H54 (cell line): ENCODE results near the gene SUPT3H.
A peak's percentile ranks its signal among the peaks of the same experiment; 100 is the strongest.

Source experiments
- DNase-seq: peaks from one replicate; pipeline ENCODE4 v3.0.0; 2011; ENCODE audit warnings: low spot score, mixed read lengths; ENCODE audit not compliant: insufficient read length
- FAIRE-seq: peaks from 3 replicates; lab custom pipeline; 2011; peaks lifted over from hg19 to GRCh38; lab: Jason Lieb, UNC
- POLR2A ChIP-seq: IDR thresholded peaks from 2 replicates; pipeline ENCODE4 v1.6.1; 2011; ENCODE audit warnings: low read depth, mild to moderate bottlenecking, low read length

The SUPT3H gene

DNA sequence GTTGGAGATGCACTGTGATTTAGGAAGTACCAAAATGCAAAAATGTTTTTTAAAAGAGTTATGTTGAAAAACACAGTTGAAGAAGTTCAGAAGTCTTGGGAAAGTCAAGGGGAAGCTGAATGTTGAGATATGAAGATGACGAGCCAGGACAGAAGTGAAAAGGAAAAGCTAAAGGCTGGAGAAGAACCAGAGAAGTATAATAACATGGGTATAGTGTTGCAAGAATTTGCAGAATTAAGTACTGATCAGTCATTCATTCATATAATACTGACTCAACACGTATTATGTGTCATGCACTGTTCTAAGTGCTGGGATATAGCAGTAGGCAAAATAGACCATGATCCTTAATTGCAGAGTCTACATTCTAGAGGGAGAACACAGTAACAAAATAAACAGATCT, 557.4 kb downstream of the SUPT3H start:
- DNase-seq (no peak), FAIRE-seq (peak; percentile 30)

DNA sequence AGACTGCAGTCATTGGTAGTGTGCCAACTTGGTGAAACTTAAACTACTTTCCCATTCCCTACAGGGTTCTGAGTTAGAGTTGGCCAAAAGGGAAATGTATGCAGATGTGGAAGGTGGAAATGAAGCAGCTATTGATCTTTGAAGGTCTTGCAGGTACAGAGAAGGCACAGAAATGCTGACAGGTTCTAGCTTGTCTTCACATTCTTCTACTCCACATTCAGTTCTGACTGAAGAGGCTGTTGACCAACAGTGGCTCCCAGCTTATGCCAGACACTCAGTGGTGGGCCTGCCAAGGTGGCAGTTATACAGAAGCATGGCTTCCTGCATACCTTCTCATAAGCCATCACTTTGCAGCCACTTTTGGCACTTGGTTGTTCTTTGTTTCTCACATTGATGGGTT, 566.3 kb downstream of the SUPT3H start:
- no peak for FAIRE-seq
- no peak for DNase-seq
- TF ChIP-seq POLR2A, result no peak

More for the DNA sequence above, 557.4 kb downstream of the SUPT3H start:
- no peak for TF ChIP-seq POLR2A

DNA sequence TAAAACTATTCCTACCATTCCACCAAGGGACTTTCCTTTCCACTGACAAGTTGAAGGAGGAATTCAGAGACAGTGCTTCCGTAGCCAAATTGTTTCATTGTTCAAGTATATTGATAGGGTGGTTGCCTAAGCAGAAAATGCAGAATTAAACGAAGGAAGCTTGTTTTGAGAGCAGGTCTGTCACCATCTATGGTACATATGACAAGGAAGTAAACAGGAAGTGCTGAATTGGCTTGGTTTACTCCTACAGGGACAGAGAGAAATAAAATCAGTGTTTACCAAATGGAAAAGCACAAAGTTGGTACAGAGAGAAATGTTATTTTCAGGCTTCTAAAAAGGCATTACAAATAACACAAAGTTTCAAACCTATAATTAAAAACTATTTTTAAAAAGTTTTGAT, 568.5 kb downstream of the SUPT3H start:
- FAIRE-seq (no peak), DNase-seq (no peak)
- no peak for TF ChIP-seq POLR2A

DNA sequence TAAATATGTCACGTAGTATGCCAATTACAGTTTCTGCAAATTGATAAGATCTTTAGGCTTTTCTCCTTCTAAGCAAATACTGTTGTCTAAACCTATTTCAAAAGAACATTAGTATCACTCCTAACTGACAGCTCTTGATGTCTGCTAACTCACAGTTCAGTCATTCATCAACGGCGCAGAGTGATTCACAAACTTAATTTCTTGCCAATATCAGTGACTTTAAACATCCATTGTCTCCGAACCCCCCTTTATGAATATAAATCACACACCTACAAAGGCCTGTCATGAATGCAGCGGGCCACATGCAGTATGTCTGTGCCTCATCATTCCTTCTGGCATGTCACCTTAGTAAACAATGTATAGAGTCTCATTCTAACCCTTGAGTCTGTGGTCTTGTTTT, 569.6 kb downstream of the SUPT3H start:
- FAIRE-seq (no peak), DNase-seq (no peak)
- TF ChIP-seq POLR2A, result no peak

DNA sequence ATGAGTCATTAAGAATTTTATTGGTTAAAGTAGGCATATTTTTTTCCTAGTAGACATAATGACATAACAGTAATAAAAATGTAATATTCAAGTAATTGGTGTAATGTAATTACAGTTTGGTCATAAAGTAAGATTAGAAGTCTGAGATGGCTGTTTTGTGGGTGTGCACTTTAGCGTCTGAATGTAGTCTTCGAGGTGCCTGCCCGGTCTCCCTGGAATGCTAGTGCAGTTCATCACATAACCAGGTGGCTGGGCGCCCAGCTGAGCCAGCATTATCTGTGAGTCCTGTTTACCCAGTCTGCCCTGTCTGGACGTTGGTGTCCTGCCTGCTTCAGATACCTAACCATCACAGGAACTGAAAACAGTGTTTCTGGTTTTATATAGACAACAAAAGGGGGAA, 571.1 kb downstream of the SUPT3H start:
- no peak for FAIRE-seq

DNA sequence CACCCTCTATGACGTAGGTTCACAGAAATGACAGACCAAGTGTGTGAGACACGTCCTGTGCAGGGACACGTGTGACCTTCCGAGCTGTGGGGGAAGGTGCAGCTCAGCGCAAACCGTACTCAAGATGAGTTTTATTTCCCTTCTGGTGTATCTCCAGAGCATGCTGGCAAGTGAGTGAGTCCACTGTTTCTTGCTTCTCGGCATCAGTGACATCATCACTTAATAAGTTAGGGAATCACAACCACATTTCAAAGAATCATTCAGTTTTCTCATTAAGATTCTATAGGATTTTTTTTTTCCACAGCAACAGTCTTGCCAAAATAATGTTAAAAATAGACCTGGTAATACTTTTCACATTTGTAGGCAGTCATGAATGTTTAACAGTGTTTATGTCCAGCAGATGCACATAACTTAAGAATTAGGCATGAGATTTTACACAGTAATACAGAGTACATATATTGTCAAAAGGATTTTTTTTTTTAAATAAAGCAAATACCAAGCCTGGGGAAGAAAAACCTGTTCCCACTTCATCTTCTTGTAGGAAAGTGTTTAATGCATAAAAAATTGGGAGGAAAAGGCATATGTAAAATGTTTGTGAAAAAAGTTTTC, 572.4 kb downstream of the SUPT3H start:
- no peak for FAIRE-seq
- TF ChIP-seq POLR2A, result no peak
- DNase-seq, result no peak

More for the DNA sequence above, 571.1 kb downstream of the SUPT3H start:
- no peak for TF ChIP-seq POLR2A
- no peak for DNase-seq

DNA sequence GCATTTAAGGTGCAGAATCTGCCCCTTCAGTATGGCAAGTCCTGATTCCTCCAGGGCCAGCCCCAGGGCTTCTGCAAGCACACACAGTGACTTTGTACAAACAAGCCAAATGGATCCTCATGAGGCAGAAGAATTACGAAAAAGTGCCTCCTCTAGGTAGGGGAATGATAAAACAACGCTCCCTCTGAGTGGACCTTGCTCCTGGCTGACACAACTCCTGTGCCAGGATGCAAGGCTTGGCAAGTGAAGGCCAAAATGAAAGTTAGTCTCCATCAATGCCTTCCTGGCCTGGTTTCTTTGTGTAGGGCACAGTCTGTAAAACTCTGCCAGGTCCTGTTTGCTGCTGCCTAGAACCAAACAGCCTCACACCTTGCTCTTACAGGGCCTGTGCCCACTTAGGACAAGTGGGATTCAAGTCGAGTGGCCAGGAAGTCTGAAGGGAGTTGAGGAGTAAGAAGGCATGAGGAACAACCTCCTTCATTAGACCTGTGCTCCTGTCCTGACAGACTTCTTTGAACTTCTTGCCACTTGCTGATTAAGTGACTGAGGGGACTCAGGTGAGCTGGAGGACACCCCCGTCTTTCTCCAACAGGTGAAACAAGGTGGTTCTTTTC, 573.1 kb downstream of the SUPT3H start:
- TF ChIP-seq POLR2A, result no peak
- DNase-seq (no peak), FAIRE-seq (no peak)

DNA sequence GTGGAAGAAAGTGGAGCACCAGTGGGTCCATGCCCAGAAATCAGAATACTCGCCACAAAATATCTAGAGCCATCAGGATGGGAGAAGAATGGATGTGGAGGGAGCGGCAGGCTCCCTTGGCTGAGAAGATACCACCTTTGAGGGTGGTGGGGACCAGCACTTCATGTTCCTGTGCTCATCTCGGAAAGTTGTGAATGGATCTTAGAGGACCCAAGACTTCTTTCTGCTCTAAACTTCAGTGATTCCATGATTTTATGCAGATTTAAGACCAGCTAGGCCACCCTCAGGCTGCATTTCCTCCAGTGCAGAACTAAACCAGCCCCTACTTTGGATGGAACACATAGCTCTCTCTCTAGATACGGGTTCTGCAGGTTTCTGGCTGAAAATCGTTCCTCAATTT, 573.7 kb downstream of the SUPT3H start:
- DNase-seq (no peak), FAIRE-seq (no peak)
- TF ChIP-seq POLR2A, result no peak

DNA sequence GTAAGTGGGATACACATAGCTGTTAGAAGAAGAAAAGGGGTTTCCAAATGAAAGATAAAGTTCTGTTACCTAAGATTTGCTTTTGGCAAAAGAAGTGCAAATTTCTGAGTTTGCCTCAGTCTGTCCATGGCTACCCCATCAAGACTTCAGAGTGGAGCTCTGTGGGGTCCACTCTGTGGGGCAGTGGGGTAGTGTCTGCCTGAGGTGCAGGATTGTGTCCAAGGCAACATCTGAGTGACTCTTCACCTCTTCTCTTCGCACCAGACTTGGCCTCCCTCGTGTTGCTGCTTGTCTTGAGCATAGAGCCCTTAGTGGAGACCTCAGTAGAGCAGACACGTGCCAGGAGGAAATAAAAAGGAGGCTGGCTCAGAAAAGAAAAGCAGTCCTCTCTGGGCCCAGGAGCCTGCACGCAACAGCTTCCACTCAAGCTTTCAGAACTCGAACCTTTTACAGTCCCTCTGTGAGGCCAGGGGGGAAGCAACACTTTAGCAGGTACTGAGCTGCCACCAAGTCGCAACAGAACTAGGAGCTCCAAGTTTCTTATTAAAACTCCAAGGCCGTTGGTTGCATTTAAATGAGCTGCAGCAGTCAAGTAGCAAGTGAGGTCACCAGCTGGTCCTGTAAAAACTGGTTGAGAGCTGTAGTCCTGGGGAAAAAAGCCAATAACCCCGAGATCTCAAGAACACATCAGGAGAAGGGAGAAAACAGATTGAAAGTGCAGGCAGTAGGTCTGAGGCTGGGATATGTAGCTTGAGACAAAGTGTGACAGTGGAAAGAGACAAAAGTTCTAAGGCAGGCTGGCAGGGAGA, 576.7 kb downstream of the SUPT3H start:
- DNase-seq (no peak), FAIRE-seq (no peak)
- TF ChIP-seq POLR2A, result no peak

DNA sequence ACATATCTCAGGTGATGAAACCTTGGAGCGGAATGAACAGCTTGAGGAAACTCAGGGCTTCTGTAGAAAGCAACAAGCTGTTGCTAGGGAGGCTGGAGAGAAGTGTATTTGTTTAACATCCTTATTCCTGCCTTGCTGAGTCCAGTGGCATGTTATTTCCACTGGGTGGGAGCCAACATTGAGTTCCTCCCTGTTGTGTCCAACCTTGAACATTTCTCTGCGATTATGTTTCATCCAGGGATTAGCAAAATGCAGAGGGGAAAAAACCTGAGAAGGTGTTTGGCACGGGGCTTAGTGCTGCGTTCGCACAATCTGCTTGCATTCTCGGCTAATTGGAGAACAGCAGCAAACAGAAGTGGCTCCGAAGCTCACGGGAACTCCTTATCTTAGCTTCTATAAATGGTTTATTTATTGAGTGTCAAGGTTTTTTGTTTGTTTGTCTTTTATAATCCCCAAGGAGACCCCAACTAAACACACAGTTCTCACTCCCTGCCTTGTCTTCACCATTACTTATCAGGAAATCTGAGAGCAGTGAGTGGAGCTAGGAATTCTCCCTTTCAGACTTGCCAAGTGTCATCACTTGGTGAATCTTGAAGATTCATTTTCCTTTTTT, 577.5 kb downstream of the SUPT3H start:
- DNase-seq, result no peak
- no peak for TF ChIP-seq POLR2A
- FAIRE-seq, result no peak

DNA sequence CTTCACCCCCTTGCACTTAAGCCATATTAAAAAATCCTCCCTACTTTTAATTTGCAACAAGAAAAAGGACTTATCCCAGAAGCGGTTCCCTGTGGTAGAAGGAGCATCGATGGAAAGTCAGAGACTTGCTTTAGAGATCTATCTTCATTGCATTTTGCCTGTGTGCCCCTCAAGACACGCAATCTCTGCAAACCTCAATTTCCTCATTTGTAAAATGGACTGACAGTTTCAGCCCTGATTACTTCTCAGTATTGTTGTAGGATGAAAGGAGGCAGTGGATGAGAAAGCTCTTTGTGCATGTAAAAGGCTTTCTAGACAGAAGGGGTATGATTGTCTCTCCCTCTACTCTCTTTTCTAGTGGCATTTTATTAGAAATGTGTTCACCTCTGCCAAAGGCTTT, 580.0 kb downstream of the SUPT3H start:
- TF ChIP-seq POLR2A, result no peak
- FAIRE-seq, result no peak
- no peak for DNase-seq

DNA sequence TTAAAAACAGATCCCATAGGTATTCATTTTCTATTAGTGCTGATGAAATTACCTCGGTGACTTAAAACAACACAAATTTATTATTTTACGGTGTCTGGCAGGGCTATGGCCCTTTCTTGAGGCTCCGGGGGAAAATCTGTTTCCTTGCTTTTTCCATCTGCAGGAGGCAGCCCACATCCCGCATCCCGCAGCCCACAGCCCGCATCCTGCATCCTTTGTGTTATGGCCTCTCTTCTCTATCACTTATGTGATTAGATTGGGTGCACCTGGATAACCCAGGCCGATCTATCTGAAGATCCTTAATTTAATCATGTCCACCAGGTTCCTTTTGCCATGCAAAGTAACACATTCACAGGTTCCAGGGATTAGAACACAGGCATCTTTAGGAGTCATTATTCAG, 582.4 kb downstream of the SUPT3H start:
- DNase-seq, result no peak
- TF ChIP-seq POLR2A, result no peak
- no peak for FAIRE-seq

DNA sequence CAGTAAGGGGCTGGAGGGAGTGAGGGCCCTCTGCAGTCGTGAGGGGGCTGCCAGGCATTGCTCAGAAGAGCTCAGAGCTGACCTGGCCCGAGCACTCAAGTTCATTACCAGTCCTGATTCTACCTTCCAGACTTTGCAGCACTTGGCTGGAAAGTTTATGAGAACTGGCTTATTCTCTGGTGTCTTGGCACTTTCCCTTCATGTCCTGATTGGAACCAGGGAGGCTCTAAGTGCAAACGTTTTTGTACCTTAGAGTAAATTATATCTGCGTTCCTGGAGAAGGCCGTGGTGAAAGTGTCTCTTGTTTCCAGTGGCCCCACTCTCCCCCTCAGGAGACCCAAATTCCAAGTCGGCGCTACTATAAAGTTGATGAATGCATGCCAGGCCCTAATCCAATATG, 587.9 kb downstream of the SUPT3H start:
- DNase-seq (no peak), FAIRE-seq (no peak)
- no peak for TF ChIP-seq POLR2A

DNA sequence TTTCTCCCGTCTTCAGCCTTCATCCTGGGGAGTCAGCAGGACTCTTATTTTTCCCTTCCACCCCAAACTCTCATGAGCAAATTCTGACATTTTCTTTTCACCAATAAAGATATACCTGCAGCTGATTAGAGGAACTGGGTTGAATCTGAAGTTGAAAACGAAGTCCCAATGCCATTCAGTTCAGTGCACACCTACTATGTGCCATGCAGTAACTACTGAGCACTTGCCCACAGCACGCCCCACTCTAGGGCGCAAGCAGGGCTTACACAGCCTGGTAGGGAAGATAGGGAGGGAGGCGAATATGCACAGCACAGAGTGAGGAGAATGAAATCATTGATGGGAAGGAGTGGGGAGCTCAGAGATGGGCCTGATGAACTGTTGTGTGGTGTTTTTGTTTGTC, 588.7 kb downstream of the SUPT3H start:
- TF ChIP-seq POLR2A, result no peak
- DNase-seq (no peak), FAIRE-seq (no peak)
